GM12878 (cell line): ENCODE data around the gene EML3. TPM values are rescaled to one million over a fixed set of nuclear protein-coding genes. Genes with fewer than 3 reads are reported as not detected.

Source experiments
- ATF7 ChIP-seq: fragments of 450-650 bp; IDR thresholded peaks from 2 replicates; pipeline ENCODE4 v1.6.1; 2016; ENCODE audit warnings: low read depth, mild to moderate bottlenecking
- BRCA1 ChIP-seq: IDR thresholded peaks from 2 replicates; pipeline ENCODE4 v1.6.1; 2011; ENCODE audit warnings: low read depth, low read length, improper control_type of control experiment
- CBFB ChIP-seq: IDR thresholded peaks from 2 replicates; pipeline ENCODE4 v1.6.1; 2016; ENCODE audit warnings: antibody characterized with exemption, low read depth
- JUND ChIP-seq: IDR thresholded peaks from 2 replicates; pipeline ENCODE4 v1.6.1; 2012; ENCODE audit warnings: low read depth, mild to moderate bottlenecking, low read length, improper control_type of control experiment, moderate library complexity
- MTA2 ChIP-seq: fragments of 450-650 bp; IDR thresholded peaks from 2 replicates; pipeline ENCODE4 v1.6.1; 2016; ENCODE audit warnings: low read depth, mild to moderate bottlenecking, moderate library complexity
- NFXL1 ChIP-seq: fragments of 450-650 bp; IDR thresholded peaks from 2 replicates; pipeline ENCODE4 v1.6.1; 2017; ENCODE audit warnings: antibody characterized with exemption, mild to moderate bottlenecking, borderline replicate concordance
- PAX8 ChIP-seq: fragments of 450-650 bp; IDR thresholded peaks from 2 replicates; pipeline ENCODE4 v1.6.1; 2017; ENCODE audit warnings: mild to moderate bottlenecking, moderate library complexity
- POLR2AphosphoS2 ChIP-seq: IDR thresholded peaks from 2 replicates; pipeline ENCODE4 v1.6.1; 2011; ENCODE audit warnings: low read depth, mild to moderate bottlenecking, low read length, improper control_type of control experiment, moderate library complexity
- RAD21 ChIP-seq: IDR thresholded peaks from 2 replicates; pipeline ENCODE4 v1.6.1; 2011; ENCODE audit warnings: mild to moderate bottlenecking, low read depth, low read length, moderate library complexity; ENCODE audit not compliant: insufficient read depth
- SIN3A ChIP-seq: IDR thresholded peaks from 2 replicates; pipeline ENCODE4 v1.6.1; 2012; ENCODE audit warnings: low read depth, low read length, improper control_type of control experiment
- SREBF1 ChIP-seq: IDR thresholded peaks from 2 replicates; pipeline ENCODE4 v1.6.1; 2012; ENCODE audit warnings: mild to moderate bottlenecking, low read length
- SRF ChIP-seq, 2 experiments: IDR thresholded peaks; 2 replicates each; pipeline ENCODE4 v1.6.1; 2011; ENCODE audit warnings: low read depth in 2 of 2, low read length in 2 of 2, mild to moderate bottlenecking in 1 of 2, moderate library complexity in 1 of 2
- polyA plus RNA-seq, 11 experiments: library from polyadenylated mRNA; depleted of rRNA in 4 of 11; unstranded in 6 of 11; stranded (reverse) in 5 of 11; fragments of >200 nt; fragmentation: Nextera tagmentation in 4 of 11; fragmentation: Illumina TruSeq in 1 of 11; extraction: Ambion mirVana in 4 of 11; extraction: Trizol in 1 of 11; gene quantifications; 1 replicate in 1 of 11; 2 replicates in 10 of 11; pipeline versions ENCODE4 v1.2.1 to v1.2.3, GENCODE V29; 2011 to 2016; ENCODE audit warnings: inconsistent platforms in 2 of 11, missing spikeins in 2 of 11, low read depth in 1 of 11
- total RNA-seq, 4 experiments: library from RNA; depleted of rRNA in 3 of 4; stranded (reverse); fragments of >200 nt in 3 of 4; fragmentation: Illumina TruSeq in 1 of 4; extraction: Trizol in 1 of 4; gene quantifications; 2 replicates each; pipeline versions ENCODE4 v1.2.1 to v1.2.3, GENCODE V29; 2013 to 2021
- TF ChIP-seq, protein P1 (sequence below): fragments of 450-650 bp; IDR thresholded peaks from 2 replicates; pipeline ENCODE4 v1.6.1; 2017; ENCODE audit warnings: low read depth, mild to moderate bottlenecking, moderate library complexity
- TF ChIP-seq, protein P2 (sequence below): fragments of 450-650 bp; IDR thresholded peaks from 2 replicates; pipeline ENCODE4 v1.6.1; 2018; ENCODE audit warnings: mild to moderate bottlenecking, low read depth, moderate library complexity; ENCODE audit not compliant: partially characterized antibody
- TF ChIP-seq, protein P3 (sequence below): IDR thresholded peaks from 2 replicates; pipeline ENCODE4 v1.6.1; 2012; ENCODE audit warnings: low read depth, low read length, improper control_type of control experiment
- TF ChIP-seq, protein P4 (sequence below): IDR thresholded peaks from 2 replicates; pipeline ENCODE4 v1.6.1; 2012; ENCODE audit warnings: low read depth, low read length, improper control_type of control experiment
- TF ChIP-seq, protein P5 (sequence below), 3 experiments: IDR thresholded peaks in 2 of 3; conservative IDR thresholded peaks in 1 of 3; 2 replicates each; pipeline ENCODE4 v1.5.1; 2011; ENCODE audit warnings: low read depth in 3 of 3, low read length in 3 of 3, mild to moderate bottlenecking in 3 of 3, control low read depth in 2 of 3, moderate library complexity in 2 of 3, inconsistent platforms in 1 of 3, mixed read lengths in 1 of 3; ENCODE audit not compliant: control insufficient read depth in 2 of 3, insufficient read depth in 1 of 3; ENCODE audit errors: extremely low read depth in 1 of 3

The EML3 gene
- total and polyA plus RNA-seq, 10 of the 15 experiments (the other 5 are each of a cell fraction or from before 2014, with no cell fraction given), result 0.58 to 82.5 (median 24.8) TPM

DNA sequence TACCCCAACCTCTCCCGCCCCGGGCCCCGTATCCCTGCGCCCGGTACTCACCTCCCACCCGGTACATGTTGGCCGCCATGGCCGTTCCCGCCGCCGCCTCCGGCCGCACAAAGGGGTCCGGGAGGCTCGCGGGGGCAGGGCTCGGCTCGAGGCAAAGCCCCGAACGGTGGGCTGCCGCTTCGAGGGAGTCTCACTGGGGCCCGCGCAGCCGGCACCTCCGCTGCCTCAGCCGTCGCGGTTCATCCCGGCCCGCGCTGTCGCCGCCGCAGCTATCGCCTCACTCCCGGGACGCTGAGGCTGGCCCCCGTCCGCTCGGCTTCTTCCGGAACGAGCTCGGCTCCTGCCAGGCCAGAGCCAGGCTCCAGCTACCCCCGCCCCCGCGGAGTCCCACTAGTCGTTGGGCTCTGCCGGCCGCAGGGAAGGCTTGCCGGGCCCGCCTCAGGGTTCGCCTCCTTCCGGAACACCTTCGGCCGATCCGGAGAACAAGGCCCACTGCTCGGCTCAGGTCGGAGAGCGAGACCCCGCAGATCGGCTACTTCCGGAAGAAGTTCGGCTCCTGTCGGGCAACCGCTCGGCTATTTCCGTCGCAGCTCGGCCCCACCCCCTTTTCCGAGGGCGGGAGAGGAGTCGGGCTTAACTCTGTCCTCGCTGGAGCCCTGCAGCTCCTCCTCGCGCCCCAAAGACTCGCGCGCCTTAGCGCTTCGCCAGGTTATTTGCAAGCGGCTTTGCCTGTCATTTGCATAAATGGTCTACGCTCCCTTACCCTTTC, 11.0 kb downstream of the EML3 start, which contains the start of gene MTA2 (continued):
- TF ChIP-seq SREBF1 (no peak), SIN3A (no peak), BRCA1 (no peak), PAX8 (no peak), CBFB (no peak), ATF7 (no peak), POLR2AphosphoS2 (peak; percentile 27; the same call in 1 of the 2 replicates), RAD21 (no peak), MTA2 (no peak), NFXL1 (no peak), JUND (no peak), SRF (IDR thresholded peaks at IDR 0.05; ENCODE audit: low read depth in 2 of 2, low read length in 2 of 2) (no peak)
- TF ChIP-seq, protein P1, sequence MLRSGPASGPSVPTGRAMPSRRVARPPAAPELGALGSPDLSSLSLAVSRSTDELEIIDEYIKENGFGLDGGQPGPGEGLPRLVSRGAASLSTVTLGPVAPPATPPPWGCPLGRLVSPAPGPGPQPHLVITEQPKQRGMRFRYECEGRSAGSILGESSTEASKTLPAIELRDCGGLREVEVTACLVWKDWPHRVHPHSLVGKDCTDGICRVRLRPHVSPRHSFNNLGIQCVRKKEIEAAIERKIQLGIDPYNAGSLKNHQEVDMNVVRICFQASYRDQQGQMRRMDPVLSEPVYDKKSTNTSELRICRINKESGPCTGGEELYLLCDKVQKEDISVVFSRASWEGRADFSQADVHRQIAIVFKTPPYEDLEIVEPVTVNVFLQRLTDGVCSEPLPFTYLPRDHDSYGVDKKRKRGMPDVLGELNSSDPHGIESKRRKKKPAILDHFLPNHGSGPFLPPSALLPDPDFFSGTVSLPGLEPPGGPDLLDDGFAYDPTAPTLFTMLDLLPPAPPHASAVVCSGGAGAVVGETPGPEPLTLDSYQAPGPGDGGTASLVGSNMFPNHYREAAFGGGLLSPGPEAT, result no peak
- TF ChIP-seq, protein P2, sequence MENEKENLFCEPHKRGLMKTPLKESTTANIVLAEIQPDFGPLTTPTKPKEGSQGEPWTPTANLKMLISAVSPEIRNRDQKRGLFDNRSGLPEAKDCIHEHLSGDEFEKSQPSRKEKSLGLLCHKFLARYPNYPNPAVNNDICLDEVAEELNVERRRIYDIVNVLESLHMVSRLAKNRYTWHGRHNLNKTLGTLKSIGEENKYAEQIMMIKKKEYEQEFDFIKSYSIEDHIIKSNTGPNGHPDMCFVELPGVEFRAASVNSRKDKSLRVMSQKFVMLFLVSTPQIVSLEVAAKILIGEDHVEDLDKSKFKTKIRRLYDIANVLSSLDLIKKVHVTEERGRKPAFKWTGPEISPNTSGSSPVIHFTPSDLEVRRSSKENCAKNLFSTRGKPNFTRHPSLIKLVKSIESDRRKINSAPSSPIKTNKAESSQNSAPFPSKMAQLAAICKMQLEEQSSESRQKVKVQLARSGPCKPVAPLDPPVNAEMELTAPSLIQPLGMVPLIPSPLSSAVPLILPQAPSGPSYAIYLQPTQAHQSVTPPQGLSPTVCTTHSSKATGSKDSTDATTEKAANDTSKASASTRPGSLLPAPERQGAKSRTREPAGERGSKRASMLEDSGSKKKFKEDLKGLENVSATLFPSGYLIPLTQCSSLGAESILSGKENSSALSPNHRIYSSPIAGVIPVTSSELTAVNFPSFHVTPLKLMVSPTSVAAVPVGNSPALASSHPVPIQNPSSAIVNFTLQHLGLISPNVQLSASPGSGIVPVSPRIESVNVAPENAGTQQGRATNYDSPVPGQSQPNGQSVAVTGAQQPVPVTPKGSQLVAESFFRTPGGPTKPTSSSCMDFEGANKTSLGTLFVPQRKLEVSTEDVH, result no peak
- TF ChIP-seq, protein P3, sequence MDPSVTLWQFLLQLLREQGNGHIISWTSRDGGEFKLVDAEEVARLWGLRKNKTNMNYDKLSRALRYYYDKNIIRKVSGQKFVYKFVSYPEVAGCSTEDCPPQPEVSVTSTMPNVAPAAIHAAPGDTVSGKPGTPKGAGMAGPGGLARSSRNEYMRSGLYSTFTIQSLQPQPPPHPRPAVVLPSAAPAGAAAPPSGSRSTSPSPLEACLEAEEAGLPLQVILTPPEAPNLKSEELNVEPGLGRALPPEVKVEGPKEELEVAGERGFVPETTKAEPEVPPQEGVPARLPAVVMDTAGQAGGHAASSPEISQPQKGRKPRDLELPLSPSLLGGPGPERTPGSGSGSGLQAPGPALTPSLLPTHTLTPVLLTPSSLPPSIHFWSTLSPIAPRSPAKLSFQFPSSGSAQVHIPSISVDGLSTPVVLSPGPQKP, result peak; percentile 62
- TF ChIP-seq, protein P4, sequence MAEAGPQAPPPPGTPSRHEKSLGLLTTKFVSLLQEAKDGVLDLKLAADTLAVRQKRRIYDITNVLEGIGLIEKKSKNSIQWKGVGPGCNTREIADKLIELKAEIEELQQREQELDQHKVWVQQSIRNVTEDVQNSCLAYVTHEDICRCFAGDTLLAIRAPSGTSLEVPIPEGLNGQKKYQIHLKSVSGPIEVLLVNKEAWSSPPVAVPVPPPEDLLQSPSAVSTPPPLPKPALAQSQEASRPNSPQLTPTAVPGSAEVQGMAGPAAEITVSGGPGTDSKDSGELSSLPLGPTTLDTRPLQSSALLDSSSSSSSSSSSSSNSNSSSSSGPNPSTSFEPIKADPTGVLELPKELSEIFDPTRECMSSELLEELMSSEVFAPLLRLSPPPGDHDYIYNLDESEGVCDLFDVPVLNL, result 0 out of 2 replicates have a peak, but pooled peaks have one; percentile 23
- TF ChIP-seq, protein P5, sequence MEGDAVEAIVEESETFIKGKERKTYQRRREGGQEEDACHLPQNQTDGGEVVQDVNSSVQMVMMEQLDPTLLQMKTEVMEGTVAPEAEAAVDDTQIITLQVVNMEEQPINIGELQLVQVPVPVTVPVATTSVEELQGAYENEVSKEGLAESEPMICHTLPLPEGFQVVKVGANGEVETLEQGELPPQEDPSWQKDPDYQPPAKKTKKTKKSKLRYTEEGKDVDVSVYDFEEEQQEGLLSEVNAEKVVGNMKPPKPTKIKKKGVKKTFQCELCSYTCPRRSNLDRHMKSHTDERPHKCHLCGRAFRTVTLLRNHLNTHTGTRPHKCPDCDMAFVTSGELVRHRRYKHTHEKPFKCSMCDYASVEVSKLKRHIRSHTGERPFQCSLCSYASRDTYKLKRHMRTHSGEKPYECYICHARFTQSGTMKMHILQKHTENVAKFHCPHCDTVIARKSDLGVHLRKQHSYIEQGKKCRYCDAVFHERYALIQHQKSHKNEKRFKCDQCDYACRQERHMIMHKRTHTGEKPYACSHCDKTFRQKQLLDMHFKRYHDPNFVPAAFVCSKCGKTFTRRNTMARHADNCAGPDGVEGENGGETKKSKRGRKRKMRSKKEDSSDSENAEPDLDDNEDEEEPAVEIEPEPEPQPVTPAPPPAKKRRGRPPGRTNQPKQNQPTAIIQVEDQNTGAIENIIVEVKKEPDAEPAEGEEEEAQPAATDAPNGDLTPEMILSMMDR (IDR thresholded peaks at IDR 0.05 in 2 of 3, conservative IDR thresholded peaks at IDR 0.05 in 1 of 3; ENCODE audit: control insufficient read depth in 2 of 3, extremely low read depth in 1 of 3, insufficient read depth in 1 of 3, low read depth in 3 of 3, low read length in 3 of 3), result 0 out of 6 replicates have a peak, but pooled peaks of 1 of the 3 experiments have one; percentile 7
